ENCODE data around the gene TRIM26.

TRIM26 gene

DNA sequence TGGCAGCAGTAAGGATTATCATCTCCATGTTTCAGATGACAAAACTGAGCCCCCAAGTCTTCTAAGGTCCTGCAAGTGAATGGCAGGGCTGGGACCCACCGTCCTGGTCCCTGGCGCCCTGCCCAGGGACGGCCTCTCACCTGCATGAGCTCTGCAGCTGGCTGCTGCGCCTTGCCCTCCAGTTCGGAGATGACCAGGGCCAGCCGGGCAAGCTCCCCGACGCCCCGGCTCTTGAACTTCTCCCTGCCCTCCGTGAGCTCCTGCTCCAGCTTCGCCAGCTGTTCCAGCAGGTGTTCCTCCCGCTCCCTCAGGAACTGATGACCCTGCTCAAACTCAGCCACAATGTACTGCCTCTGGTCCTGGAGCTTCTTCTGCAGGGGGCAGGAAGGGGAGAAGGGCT lies 16.8 kb downstream of the TRIM26 start:
- TF ChIP-seq, protein P1, sequence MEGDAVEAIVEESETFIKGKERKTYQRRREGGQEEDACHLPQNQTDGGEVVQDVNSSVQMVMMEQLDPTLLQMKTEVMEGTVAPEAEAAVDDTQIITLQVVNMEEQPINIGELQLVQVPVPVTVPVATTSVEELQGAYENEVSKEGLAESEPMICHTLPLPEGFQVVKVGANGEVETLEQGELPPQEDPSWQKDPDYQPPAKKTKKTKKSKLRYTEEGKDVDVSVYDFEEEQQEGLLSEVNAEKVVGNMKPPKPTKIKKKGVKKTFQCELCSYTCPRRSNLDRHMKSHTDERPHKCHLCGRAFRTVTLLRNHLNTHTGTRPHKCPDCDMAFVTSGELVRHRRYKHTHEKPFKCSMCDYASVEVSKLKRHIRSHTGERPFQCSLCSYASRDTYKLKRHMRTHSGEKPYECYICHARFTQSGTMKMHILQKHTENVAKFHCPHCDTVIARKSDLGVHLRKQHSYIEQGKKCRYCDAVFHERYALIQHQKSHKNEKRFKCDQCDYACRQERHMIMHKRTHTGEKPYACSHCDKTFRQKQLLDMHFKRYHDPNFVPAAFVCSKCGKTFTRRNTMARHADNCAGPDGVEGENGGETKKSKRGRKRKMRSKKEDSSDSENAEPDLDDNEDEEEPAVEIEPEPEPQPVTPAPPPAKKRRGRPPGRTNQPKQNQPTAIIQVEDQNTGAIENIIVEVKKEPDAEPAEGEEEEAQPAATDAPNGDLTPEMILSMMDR (IDR thresholded peaks at IDR 0.05; ENCODE audit: borderline replicate concordance, insufficient read depth, low read depth, low read length), result no peak
- no peak overlapping the region for H3K4me3 ChIP-seq (ENCODE audit: low read depth, low read length)

DNA sequence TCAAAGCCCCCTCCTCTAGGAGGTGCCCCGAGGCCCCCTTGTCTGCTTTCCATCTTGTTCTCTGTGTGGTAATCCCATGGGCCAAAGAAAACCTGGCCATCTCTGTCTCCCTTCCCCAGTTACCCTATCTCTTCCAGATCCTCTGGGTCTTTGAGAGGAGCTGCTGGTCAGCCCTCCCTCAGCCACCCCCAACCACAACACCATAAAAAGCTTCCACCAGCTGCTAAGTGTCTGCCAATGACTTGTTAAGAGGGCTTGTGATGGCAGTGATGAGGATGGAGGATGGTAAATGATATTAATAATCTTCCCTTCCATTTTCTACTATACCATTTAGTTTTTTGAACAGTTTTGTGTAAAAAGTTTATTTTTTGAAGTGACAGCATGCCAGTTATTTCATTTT lies 17.3 kb downstream of the TRIM26 start:
- TF ChIP-seq, protein P1 (IDR thresholded peaks at IDR 0.05; ENCODE audit: borderline replicate concordance, insufficient read depth, low read depth, low read length), result no peak
- no peak overlapping the region for H3K4me3 ChIP-seq (ENCODE audit: low read depth, low read length)

DNA sequence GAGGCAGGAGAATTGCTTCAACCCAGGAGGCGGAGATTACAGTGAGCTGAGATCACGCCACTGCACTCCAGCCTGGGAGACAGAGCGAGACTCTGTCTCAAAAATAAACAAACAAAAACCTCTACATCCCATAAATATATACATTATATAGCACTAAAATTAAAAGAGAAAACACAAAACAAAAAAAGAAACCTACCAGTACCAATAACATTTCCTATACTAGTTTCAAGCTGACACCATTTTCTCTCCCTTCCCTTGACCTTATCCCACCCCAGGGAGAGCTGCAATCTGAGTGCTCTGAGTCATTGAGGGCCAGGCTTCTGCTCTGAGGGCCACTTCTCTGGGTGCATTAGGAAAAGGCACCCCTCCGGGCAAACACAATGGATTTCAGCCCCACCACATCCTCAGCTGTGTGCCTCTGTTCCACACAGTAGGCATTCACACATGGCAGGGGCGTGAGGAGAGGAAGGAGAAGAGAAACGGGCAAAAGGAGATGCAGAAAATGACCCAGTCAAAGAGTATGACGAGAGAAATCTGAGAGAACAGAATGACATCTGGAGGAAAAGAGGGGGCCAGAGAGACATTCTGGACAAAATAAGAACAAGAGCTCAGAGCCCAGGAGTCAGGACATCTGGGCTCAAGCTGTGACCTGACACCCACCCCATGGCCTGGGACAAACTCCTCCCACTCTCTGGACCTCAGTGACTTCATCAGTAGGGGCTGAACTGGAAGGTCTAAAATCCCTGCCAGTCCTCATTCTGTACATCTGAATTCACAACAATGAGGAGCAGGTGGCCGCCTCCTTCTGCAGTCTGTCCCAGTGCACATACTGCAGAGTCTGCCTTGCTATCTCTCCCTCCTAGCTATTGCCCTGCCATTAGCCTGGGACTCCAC lies 18.2 kb downstream of the TRIM26 start:
- H3K4me3 ChIP-seq (ENCODE audit: low read depth, low read length), result no peak overlapping the region
- TF ChIP-seq, protein P1 (IDR thresholded peaks at IDR 0.05; ENCODE audit: borderline replicate concordance, insufficient read depth, low read depth, low read length), result no peak

DNA sequence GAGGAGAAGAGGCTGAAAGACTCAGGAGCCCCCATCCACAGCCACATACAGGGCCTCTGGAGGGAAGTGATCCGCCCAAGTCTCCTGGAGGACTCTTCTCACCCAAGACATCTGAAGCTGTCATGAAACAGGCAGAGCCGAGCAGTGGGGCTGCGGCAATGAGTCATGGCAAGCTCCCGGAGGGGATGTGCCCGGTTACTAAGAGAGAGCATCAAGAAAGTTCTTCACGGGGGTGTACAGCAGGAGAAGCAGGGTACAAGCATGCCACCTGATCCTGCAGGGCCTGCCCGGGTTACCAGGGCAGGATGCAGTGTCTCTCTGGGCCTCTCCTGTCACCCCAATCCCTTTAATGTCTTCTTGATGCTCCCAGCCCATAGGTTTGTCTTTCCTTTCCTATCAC lies 21.1 kb downstream of the TRIM26 start:
- TF ChIP-seq, protein P1 (IDR thresholded peaks at IDR 0.05; ENCODE audit: borderline replicate concordance, insufficient read depth, low read depth, low read length), result no peak

DNA sequence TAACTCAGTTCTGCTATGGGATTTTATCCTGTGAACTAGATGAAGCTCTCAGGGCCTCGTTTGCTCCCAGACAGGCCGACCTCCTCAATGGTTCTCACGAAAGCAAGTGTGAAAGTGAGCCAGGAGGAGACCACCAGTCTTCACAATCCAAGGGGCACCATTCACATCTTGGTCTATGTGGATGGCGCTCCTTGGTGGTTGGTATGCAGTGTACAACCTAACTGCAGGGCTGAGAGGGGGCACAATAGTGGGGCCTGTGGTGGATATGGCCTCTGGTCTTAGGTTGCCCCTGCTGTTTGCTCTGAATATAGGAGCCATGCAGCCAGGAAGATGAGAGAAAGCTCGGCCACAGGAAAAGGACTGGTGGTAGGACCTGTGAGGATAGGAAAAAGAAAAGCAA lies 24.7 kb downstream of the TRIM26 start:
- H3K4me3 ChIP-seq (ENCODE audit: low read depth, low read length), result no peak overlapping the region
- TF ChIP-seq, protein P1 (IDR thresholded peaks at IDR 0.05; ENCODE audit: borderline replicate concordance, insufficient read depth, low read depth, low read length), result no peak

More for the DNA sequence above, 21.1 kb downstream of the TRIM26 start:
- no peak overlapping the region for H3K4me3 ChIP-seq (ENCODE audit: low read depth, low read length)

DNA sequence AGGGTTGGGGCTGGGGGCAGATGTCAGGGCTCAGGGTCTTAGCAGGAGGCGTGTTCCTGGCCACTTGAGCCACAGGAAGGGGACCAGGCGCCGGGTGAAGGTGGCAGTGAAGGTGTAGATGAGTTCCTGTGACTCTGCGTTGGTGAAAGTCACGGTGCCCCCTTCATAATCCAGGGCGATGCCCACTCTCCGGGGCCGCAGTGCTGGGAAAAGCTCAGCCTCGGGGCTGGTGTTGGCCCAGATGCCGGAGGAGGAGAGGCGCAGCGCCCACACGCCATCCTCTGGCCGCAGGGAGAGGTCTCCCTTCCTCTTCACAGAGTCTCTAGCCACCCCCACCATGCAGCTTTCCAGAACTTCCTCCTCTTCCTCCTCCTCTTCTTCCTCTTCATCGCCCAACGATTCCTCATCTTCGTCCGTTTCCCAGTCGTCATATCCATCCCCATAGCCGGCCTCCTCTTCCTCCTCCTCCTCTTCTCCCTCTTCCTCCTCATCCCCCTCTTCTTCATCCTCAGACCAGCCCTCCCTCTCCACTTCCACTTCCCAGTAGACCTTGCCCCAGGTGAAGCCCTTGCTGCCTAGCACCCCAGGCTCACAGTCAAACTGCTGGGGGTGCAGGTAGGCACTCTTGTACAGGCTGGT lies 27.2 kb downstream of the TRIM26 start:
- H3K4me3 ChIP-seq (ENCODE audit: low read depth, low read length), result no peak overlapping the region
- TF ChIP-seq, protein P1 (IDR thresholded peaks at IDR 0.05; ENCODE audit: borderline replicate concordance, insufficient read depth, low read depth, low read length), result no peak
